Tibial nerve (tissue), 4 donors: ENCODE measurements around the gene AGTRAP.

Source experiments
- CTCF ChIP-seq, 5 experiments: fragments of 200-600 bp in 3 of 5; fragments of 450-650 bp in 2 of 5; sonication (generic) in 3 of 5; IDR thresholded peaks; one replicate each; pipeline ENCODE4 v1.5.1; 2016 to 2019; ENCODE audit warnings: antibody characterized with exemption in 5 of 5, mild to moderate bottlenecking in 3 of 5, moderate library complexity in 2 of 5
- EP300 ChIP-seq, 2 donors: sonication (generic); formaldehyde crosslinking; IDR thresholded peaks; one replicate each; pipeline ENCODE4 v1.6.1; 2017; ENCODE audit warnings: antibody characterized with exemption in 2 of 2, mild to moderate bottlenecking in 1 of 2
- POLR2A ChIP-seq, 2 donors: fragments of 450-650 bp; IDR thresholded peaks; one replicate each; pipeline ENCODE4 v1.6.1; 2017; ENCODE audit warnings: antibody characterized with exemption in 2 of 2, mild to moderate bottlenecking in 2 of 2, moderate library complexity in 2 of 2

- TF ChIP-seq CTCF (IDR thresholded peaks at IDR 0.05): no peak
- no peak for TF ChIP-seq EP300 (IDR thresholded peaks at IDR 0.05)
- TF ChIP-seq POLR2A (IDR thresholded peaks at IDR 0.05): no peak
Measured at GRCh38 chr1:11795238-11795890, 59.4 kb downstream of the AGTRAP start.
